ENCODE results near the gene GPR150.
A peak's percentile ranks its signal among the peaks of the same experiment; 100 is the strongest.
"Not testable (repeated sequence)": the region's sequence is repeated elsewhere in the genome, so short reads cannot be mapped to it uniquely, and the experiment has no call there.

Gene GPR150

DNA sequence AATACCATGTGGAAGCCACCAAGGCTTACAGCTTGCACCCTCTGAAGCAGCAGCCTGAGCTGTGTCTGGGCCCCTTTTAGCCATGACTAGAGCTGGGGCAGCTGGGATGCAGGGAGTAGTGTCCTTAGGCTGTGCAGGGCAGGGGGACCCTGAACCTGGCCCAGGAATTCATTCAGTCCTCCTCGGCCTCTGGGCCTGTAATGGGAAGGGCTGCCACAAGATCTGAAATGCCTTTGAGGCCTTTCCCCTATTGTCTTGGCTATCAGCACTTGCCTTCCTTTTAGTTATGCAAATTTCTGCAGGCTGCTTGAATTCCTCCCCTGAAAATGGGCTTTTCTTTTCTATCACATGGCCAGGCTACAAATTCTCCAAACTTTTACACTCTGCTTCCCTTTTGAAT lies 9.0 kb downstream of the GPR150 start:
- DNase-seq (ENCODE audit: low read depth), result no peak
- TF ChIP-seq, protein P1, sequence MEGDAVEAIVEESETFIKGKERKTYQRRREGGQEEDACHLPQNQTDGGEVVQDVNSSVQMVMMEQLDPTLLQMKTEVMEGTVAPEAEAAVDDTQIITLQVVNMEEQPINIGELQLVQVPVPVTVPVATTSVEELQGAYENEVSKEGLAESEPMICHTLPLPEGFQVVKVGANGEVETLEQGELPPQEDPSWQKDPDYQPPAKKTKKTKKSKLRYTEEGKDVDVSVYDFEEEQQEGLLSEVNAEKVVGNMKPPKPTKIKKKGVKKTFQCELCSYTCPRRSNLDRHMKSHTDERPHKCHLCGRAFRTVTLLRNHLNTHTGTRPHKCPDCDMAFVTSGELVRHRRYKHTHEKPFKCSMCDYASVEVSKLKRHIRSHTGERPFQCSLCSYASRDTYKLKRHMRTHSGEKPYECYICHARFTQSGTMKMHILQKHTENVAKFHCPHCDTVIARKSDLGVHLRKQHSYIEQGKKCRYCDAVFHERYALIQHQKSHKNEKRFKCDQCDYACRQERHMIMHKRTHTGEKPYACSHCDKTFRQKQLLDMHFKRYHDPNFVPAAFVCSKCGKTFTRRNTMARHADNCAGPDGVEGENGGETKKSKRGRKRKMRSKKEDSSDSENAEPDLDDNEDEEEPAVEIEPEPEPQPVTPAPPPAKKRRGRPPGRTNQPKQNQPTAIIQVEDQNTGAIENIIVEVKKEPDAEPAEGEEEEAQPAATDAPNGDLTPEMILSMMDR (IDR thresholded peaks at IDR 0.05; ENCODE audit: insufficient read depth, low read depth, low read length, missing control alignments), result no peak
- H3K4me3 ChIP-seq (ENCODE audit: low read depth, low read length), result no peak overlapping the region

DNA sequence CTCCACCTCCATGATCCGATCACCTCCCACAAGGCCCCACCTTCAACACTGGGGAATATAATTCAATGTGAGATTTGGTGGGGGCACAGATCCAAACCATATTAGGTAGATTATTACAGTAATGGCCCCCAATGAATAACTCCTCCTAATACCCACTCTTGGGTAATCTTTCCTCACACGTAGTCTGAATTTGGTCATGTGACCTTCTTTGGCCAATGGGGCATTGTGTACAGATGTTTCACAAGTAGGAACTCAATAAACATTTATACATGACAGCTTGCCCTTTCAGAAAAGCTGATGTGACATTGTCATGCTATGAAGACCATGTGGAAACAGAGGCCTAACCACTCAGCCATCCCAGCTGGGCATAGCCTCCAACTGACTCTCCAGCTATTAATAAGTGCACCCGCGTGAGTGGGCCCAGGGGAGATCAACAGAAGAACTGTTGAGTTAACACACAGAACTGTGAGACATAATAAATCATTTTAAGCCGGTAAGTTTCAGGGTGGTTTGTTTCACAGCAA lies 10.6 kb downstream of the GPR150 start:
- DNase-seq (ENCODE audit: low read depth), result no peak
- H3K4me3 ChIP-seq (ENCODE audit: low read depth, low read length), result no peak overlapping the region

DNA sequence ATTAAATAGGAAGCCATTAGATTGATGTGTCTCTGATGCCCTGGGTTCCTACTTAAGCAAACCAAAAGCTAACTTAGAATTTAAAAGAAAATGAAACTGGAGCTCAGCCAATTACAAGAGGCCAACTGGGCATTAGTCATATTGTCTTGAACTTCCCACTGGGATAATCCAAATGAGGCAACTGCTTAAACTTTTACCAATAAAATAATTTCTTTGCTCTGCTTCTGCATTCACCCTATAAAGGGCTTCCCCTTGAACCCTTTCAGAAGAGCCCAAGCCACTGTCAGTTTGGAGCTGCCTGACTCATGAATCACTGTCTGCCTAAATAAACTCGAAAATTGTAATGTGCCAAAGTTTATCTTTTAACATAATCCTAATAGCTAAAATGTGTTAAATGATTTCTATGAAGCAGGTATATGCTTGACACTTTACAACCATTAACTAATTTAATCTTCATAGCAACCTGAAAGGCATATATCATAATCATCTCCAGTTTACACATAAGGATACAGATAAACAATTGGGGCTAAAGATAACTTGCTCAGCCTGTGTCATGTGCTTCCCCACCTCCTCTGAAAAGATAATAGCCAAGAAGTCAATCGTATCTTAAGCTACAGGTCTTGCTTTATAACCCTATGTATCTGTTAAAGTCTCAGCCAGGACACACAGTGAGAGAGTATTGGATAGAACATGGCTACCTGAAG lies 11.5 kb downstream of the GPR150 start:
- no peak for DNase-seq (ENCODE audit: low read depth)
- H3K4me3 ChIP-seq (ENCODE audit: low read depth, low read length), result no peak overlapping the region

More for the DNA sequence above, 10.6 kb downstream of the GPR150 start:
- TF ChIP-seq, protein P1 (IDR thresholded peaks at IDR 0.05; ENCODE audit: insufficient read depth, low read depth, low read length, missing control alignments), result no peak

DNA sequence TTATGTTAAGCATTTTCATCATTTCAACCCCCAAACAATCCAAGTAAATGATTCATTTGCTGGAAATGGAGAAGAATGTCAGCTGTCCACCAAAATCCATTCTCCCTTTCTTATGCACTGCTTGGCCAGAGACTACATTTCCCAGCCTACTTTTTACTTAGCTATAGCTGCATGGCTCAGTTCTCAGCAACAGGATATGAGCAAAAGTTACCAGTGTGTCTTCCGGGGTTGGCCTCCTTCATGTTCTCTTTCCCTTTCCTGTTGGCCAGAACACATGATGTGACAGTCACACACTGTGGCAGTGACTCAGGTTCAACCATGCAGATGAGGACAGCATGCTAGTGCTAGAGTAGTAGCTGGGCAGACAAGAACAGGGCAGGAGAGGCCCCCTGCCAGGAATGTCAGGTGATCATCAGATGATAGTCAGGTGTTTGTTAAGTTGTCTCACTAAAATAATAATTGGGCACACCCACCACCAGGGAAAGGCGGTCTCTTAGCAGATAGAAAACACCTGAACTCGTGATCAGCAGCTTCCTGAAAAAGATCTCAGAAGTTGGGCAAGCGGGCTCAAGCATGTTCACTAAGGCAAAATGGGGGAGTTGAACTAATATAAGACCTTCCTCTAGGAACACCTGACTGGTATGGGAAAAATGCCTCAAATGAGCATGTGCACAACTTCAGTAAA lies 12.2 kb downstream of the GPR150 start:
- TF ChIP-seq, protein P1 (IDR thresholded peaks at IDR 0.05; ENCODE audit: insufficient read depth, low read depth, low read length, missing control alignments), result no peak
- DNase-seq (ENCODE audit: low read depth), result peak; percentile 75
- H3K4me3 ChIP-seq (ENCODE audit: low read depth, low read length), result no peak overlapping the region

More for the DNA sequence above, 11.5 kb downstream of the GPR150 start:
- TF ChIP-seq, protein P1 (IDR thresholded peaks at IDR 0.05; ENCODE audit: insufficient read depth, low read depth, low read length, missing control alignments), result no peak

DNA sequence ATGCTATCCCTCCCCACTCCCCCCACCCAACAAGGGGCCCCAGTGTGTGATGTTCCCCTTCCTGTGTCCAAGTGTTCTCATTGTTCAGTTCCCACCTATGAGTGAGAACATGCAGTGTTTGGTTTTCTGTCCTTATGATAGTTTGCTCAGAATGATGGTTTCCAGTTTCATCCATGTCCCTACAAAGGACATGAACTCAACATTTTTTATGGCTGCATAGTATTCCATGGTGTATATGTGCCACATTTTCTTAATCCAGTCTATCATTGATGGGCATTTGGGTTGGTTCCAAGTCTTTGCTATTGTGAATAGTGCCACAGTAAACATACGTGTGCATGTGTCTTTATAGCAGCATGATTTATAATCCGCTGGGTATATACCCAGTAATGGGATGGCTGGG lies 13.1 kb downstream of the GPR150 start:
- DNase-seq (ENCODE audit: low read depth), result not testable (repeated sequence)

DNA sequence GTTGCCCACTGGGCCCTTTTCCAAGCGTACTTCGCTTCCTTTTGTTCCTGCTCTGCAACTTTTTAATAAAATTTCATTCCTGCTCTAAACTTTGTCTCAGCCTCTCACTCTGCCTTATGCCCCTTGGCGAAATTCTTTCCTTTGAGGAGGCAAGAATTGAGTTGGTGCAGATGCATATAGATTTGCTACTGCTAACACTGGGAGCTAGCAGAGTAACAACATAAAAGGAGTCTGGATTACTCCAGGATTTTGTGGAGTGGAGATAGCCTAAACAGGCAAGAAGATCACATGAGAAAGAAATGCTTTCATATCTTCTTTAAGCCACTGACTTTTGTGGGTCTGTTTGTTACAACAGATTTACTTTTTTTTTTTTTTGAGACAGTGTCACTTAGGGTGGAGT lies 13.8 kb downstream of the GPR150 start:
- TF ChIP-seq, protein P1 (IDR thresholded peaks at IDR 0.05; ENCODE audit: insufficient read depth, low read depth, low read length, missing control alignments), result no peak
- DNase-seq (ENCODE audit: low read depth), result no peak
- H3K4me3 ChIP-seq (ENCODE audit: low read depth, low read length), result no peak overlapping the region

More for the DNA sequence above, 13.1 kb downstream of the GPR150 start:
- not testable (repeated sequence) for H3K4me3 ChIP-seq (ENCODE audit: low read depth, low read length)

DNA sequence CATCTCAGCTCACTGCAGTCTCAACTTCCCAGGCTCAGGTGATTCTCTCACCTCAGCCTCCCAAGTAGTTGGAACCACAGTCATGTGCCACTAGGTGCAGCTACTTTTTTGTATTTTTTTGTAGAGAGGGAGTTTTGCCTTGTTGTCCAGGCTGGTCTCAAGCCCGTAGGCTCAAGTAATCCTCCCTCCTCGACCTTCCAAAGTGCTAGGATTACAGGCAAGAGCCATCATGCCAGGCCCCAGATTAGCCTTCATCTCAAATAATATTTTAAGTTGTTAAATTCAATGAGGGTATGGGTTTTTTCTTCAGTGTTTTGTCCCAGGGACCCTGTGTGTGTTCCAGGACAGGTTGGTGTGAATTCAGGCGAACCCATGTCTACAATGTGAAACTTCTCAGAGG lies 14.2 kb downstream of the GPR150 start:
- TF ChIP-seq, protein P1 (IDR thresholded peaks at IDR 0.05; ENCODE audit: insufficient read depth, low read depth, low read length, missing control alignments), result no peak
- DNase-seq (ENCODE audit: low read depth), result no peak
- no peak overlapping the region for H3K4me3 ChIP-seq (ENCODE audit: low read depth, low read length)

All from GM12865 (cell line).